Middle frontal gyrus (tissue), 1 donor: ENCODE data around the gene ST6GALNAC1.

Source experiments
- DNase-seq: peaks from one replicate; pipeline ENCODE4 v3.0.0-alpha.2; 2015; ENCODE audit warnings: low spot score; ENCODE audit errors: extremely low spot score

Gene ST6GALNAC1

GRCh38 chr17:76676629-76677028, 33.1 kb upstream of the ST6GALNAC1 start:
- no peak for DNase-seq

DNA sequence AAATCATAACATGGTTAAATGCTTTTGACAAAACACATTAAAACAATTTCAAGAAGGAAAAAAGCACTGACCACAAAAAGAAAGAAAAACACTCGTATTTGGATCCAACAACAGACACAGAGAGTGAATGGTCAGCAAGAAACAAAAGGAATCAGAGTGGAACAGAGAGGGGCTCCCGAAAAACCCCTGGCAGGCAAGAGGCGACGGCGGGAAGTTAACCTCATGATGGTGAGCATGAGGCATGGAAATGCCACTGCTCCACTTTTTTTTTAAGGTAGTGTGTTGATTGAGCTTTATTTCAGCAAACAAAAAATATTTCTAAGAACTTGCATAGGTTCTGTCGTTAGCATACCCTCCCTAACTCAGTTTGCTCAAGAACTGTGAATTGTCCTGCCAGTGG, 32.1 kb upstream of the ST6GALNAC1 start:
- DNase-seq = no peak

DNA sequence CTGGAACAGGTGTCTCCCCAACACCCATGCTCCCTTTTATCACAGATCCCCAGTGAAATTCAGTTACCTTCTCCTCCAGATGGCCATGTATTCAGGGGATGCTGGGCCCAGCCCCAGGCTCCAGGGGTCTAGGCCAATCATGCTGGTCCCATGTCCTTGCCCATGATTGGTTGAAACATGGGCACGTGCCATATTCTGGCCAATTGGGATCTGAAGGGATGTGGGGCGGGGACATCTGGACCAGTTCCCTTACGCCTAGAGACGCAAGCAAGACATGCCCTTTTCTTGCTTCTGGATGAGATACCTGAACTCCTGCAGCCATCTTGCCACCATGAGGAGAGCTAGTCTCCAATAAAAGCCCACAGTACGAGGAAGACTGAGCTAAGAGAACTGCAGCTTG, 31.0 kb upstream of the ST6GALNAC1 start:
- DNase-seq = no peak

DNA sequence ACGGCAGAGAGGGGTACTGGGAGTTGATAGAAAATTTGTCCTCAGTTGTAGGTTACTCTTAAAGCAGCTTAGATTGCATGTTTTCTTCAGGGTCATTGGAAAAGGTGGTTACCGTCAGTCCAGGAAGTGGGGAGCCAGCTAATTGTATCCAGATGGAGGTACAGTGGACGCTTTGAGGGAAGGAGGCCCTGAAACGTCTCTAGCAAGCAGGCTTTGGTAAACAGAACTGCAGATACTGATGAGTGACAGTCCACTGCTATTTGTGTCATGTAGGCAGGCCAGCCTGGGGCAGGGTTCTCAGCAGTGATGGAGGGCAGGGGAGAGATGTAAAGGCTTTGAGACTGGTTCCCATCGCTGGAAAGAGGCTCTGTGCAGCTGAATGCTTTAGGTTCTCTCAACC, 30.2 kb upstream of the ST6GALNAC1 start:
- DNase-seq = no peak

DNA sequence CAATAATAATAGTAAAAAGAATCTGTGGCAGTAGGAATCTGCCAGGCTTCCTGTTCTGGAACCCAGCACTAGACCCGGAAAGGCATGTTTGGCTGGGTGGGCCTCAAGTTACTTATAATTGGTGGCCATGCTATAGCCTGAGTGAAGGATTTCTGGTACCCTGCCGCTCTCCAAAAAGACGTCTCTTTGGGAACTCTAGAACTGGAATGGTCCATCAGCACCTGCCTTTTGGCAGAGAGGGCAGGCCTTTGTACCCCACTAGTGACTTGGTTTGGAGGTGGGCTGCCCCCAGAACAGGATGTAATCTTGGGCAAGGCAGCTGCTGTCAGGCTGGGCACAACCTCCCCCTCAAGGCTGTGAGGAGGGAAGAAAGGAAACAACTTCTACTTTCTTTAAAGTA, 29.3 kb upstream of the ST6GALNAC1 start:
- DNase-seq = no peak

- DNase-seq = no peak
Measured at GRCh38 chr17:76672270-76672851, 28.8 kb upstream of the ST6GALNAC1 start.

DNA sequence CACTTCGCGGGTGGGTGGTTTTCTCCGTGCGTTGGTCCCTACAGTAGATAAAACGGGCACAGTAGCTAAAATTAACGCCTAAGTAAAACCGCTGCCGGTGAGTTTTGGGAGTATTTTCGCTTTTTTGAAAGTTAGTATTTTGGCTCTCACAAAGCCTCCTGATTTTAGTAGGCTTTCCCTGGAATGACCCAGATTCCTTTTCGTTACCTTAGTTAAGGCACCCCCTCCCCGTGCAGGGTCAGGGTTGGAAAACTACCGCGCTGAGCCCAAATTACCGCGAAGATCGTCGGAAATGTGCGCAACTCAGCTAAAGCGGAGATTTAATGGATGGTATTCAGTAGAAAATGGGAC, 28.3 kb upstream of the ST6GALNAC1 start:
- DNase-seq = no peak

DNA sequence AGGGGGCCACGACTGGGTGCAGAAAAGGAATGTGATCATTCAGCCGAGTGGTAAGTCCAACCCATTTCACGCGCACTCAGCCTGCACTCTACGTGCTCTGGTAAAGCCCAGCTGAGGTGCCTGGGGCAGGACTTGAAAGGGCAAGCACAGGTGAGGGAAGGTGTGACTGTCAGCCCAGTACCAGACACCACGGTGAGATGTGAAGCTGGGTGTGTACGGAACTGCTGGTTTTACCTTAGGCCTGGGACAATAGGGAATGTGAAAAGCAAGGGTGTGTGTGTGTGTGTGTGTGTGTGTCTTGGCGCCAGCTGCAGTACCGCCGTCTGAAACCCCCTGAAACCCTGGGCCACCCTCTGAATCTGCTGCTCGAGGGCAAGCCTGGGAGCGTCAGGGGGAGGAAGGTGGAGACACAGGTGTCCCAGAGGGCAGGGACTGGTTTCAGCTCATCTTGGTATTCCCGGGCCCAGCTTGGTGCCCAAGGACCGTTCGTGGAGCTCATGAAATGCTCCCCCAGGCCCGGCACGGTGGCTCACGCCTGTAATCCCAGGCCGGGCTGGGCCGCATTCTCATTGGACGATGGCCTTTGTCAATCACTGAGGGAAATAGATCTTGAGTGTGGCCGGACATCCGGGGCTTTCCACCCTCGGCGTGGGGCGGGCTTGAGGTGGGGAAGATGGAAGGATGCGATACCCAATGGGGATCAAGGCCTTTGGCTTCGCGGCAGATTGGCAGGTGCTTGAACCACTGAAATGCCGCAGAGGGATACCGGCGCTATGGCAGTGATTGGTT, 27.8 kb upstream of the ST6GALNAC1 start:
- DNase-seq = peak; percentile 99

GRCh38 chr17:76670718-76671122, 27.2 kb upstream of the ST6GALNAC1 start:
- no peak for DNase-seq

GRCh38 chr17:76670020-76670717, 26.6 kb upstream of the ST6GALNAC1 start:
- no peak for DNase-seq

- no peak for DNase-seq
Measured at GRCh38 chr17:76667786-76668453, 24.4 kb upstream of the ST6GALNAC1 start.

GRCh38 chr17:76667491-76667755, 23.9 kb upstream of the ST6GALNAC1 start:
- no peak for DNase-seq

DNA sequence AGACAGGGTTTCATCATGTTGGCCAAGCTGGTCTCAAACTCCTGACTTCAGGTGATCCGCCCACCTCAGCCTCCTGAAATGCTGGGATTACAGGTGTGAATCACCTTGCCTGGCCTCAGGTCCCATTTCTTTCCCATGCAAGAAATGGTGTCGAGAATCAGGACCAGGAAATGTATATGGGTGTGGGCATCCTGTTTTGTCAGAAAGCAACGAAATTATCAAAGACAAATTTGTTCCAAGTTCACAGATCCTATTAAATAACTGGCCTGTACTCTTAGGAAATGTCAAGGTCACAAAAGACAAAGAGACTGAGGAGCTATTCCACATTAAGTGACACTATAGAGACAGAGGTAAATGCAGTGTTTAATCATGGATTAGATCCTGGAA, 17.1 kb upstream of the ST6GALNAC1 start:
- DNase-seq = no peak

- DNase-seq = no peak
Measured at GRCh38 chr17:76659928-76660655, 16.5 kb upstream of the ST6GALNAC1 start.

DNA sequence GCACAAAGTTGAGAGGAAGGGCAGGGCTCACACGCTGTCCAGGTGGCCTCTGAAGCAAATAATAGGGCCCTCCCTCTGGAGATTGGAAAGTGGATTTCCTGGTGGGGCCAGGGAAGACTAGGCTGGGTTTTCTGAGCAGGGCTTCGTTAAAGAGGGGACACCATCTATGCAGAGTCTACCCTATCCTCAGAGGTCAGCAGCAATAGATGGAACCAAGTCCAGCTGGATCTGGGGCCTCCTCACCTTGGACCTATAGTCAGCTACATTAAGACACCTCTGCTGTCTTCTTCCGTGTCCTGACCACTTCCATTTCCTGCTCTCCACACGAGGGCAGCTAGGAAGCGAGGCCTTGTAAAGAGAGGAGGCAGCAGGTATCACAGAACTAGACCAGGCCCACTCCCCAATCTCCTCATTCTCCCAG, 14.7 kb upstream of the ST6GALNAC1 start:
- DNase-seq = no peak

GRCh38 chr17:76657505-76658241, 14.1 kb upstream of the ST6GALNAC1 start:
- no peak for DNase-seq

GRCh38 chr17:76654408-76654807, 10.9 kb upstream of the ST6GALNAC1 start:
- DNase-seq = no peak

GRCh38 chr17:76650504-76650903, 6.9 kb upstream of the ST6GALNAC1 start:
- no peak for DNase-seq

DNA sequence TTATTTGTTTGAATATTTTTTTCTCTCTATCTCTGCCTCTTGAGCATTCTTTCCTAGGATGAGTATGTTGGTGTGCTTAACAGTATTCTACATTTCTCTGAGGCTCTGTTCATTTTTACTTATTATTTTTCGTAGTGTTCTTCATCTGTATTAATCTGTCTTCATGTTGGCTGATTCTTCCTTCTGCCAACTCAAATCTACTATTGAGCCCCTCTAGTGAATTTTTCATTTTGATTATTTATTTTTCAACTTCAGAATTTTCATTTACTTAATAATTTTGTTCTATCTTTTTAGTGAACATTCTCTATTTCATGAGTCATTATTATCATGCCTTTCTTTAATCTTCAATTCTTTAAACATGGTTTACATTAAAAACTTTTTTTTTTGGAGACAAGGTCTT, 3.2 kb upstream of the ST6GALNAC1 start:
- DNase-seq = no peak

DNA sequence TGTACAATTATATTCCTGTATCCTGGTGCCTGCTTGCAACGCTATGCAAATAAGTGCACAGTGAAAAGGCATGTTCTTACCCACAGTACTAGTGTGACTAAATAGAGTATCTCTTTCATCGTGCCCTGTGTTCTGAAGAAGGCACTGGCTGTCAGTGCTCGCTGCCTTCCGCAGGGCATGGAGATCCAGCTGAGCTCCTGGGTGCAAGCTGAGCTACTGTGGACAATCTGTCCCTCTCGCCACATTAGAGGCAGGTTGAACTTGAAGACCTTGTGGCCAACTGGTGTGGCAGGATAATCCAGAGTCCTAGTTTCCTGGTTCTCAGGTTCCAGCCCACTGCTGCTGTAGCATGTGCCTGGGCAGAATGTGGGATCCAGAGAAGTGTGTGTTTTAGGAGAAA, 1.9 kb upstream of the ST6GALNAC1 start:
- no peak for DNase-seq

GRCh38 chr17:76644995-76645394, 1.4 kb upstream of the ST6GALNAC1 start:
- DNase-seq = no peak
